LNCaP clone FGC (cell line): Measurements from ENCODE around the gene TAF11.
A peak's percentile ranks its signal among the peaks of the same experiment; 100 is the strongest.
"Not testable (repeated sequence)": the region's sequence is repeated elsewhere in the genome, so short reads cannot be mapped to it uniquely, and the experiment has no call there.

Experiments used
- DNase-seq: peaks from one replicate; pipeline ENCODE4 v3.0.0-alpha.2; 2011; ENCODE audit warnings: low read depth
- H3K4me3 ChIP-seq: 2 replicates; pipeline ENCODE4 v1.5.1; 2011; ENCODE audit warnings: mild to moderate bottlenecking, low read depth, low read length, control low read depth
- TF ChIP-seq, protein P1 (sequence below): IDR thresholded peaks from 2 replicates; pipeline ENCODE4 v1.5.1; 2012; ENCODE audit warnings: mild to moderate bottlenecking; ENCODE audit not compliant: control insufficient read depth, insufficient read depth; ENCODE audit errors: extremely low read depth

TAF11 gene, protein sequence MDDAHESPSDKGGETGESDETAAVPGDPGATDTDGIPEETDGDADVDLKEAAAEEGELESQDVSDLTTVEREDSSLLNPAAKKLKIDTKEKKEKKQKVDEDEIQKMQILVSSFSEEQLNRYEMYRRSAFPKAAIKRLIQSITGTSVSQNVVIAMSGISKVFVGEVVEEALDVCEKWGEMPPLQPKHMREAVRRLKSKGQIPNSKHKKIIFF

DNA sequence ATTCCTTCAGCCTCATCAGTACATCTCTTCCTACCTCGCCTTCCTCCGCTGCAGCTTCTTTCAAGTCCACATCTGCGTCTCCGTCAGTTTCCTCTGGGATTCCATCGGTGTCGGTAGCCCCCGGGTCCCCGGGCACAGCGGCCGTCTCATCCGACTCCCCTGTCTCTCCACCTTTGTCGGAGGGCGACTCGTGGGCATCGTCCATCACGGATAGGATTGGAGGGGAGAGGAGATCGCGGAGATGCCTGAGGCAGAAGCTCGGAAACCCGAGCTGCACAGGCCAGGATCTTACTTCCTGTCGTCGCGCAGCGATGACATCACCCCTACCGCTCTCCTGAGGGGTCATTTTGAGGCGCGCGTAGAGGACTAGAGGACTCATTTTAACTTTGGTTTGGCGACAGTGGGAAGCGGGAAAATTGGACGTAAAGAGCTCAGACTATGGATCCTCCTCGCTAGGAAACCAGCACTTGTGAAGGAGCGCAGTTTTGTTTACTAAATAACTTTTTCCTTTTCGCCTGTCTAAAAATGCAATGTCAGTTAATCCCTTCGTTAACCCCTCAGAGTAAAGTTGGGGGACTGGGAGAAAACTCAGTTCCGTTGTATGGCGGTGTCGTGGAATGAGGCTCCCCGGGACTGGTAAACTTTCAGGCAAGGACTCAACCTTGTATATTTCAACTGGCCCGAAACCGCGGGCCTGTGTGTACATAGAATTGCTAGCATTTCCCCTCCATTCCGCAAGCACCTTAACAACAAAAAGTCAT lies at the start of gene TAF11:
TSS of gene TAF11 (minus strand) at position 290 of the 761 bp plus-strand sequence. CDS start at position 205, 85 bp downstream.
- TF ChIP-seq, protein P1, sequence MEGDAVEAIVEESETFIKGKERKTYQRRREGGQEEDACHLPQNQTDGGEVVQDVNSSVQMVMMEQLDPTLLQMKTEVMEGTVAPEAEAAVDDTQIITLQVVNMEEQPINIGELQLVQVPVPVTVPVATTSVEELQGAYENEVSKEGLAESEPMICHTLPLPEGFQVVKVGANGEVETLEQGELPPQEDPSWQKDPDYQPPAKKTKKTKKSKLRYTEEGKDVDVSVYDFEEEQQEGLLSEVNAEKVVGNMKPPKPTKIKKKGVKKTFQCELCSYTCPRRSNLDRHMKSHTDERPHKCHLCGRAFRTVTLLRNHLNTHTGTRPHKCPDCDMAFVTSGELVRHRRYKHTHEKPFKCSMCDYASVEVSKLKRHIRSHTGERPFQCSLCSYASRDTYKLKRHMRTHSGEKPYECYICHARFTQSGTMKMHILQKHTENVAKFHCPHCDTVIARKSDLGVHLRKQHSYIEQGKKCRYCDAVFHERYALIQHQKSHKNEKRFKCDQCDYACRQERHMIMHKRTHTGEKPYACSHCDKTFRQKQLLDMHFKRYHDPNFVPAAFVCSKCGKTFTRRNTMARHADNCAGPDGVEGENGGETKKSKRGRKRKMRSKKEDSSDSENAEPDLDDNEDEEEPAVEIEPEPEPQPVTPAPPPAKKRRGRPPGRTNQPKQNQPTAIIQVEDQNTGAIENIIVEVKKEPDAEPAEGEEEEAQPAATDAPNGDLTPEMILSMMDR = no peak
- H3K4me3 ChIP-seq = peak within 1 kb of the TSS; percentile 80
- DNase-seq = peak; percentile 84

GRCh38 chr6:34934516-34934915 lies 46.7 kb upstream of the TAF11 start:
- no peak overlapping the region for H3K4me3 ChIP-seq
- TF ChIP-seq, protein P1 = no peak
- peak; percentile 86 for DNase-seq

DNA sequence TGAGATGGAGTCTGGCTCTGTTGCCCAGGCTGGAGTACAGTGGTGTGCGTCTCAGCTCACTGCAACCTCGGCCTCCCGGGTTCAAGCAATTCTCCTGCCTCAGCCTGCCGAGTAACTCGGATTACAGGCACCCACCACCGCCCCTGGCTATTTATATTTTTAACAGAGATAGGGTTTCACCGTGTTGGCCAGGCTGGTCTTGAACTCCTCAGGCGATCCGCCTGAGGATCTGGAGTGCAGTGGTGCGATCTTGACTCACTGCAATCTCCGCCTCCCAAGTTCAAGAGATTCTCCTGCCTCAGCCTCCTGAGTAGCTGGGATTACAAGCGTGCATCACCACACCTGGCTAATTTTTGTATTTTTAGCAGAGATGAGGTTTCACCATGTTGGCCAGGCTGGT lies 44.4 kb upstream of the TAF11 start:
- DNase-seq, H3K4me3 ChIP-seq: not testable (repeated sequence)

DNA sequence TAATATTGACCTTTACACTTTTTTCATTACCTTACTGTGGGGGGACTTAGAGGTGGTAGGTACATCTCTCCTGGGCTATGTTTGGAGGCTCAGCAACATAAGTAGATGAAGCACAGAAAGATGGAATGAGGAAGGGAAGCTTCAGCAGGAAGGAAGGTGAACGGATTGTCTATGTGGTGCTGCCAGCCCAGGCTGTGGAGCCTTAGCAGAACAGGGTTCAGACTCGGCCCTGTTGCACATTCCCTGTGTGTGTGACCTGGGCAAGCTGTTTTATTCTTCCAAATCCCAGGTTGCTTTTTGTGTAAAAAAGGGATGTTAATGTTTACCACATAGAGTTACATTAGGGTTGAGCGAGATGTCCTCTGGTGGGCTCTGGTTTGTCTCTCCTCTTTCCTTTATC lies 42.4 kb upstream of the TAF11 start:
- H3K4me3 ChIP-seq = no peak overlapping the region
- DNase-seq = no peak
- TF ChIP-seq, protein P1 = no peak

DNA sequence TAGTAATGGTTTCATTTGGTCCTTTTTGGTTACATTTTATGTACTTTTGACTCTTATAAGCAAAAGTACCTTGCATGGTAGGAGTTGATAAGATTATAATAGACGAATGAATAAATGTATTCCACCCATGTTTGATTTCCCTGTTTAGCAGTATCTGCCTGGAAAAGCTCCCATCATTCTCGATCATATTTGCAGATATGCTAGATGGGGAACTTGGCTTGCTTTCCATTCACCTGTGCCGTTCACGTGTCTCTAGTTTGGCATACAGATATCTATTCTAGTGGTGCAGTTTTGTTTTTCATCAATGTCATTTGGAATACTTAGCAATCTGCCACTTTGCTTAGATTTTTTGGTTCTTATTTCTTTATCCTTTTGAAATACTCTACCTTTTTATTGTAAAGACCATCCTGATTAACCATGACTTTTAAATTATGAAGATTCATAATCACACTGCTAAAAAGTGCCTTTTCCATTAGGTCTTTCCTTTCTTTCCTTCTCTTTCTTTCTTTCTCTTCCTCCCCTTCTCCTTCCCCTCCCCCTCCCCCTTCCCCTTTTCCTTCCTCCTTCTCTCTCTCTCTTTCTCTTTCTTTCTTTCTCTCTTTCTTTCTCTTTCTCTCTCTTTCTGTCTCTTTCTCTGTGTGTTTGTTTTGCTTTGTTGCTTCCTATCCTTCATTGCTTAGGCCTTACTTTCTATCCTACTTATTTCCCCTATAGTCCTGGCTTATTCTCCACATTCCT lies 41.6 kb upstream of the TAF11 start:
- TF ChIP-seq, protein P1 = no peak
- no peak overlapping the region for H3K4me3 ChIP-seq
- DNase-seq = peak; percentile 80

- no peak for DNase-seq
- no peak overlapping the region for H3K4me3 ChIP-seq
- TF ChIP-seq, protein P1 = no peak
Observed at GRCh38 chr6:34928695-34929094, 40.9 kb upstream of the TAF11 start.

GRCh38 chr6:34928220-34928619 lies 40.4 kb upstream of the TAF11 start:
- no peak for DNase-seq
- TF ChIP-seq, protein P1 = no peak

More at GRCh38 chr6:34928220-34928619, 40.4 kb upstream of the TAF11 start:
- H3K4me3 ChIP-seq = no peak overlapping the region
